GM10847 (cell line): ENCODE data around the gene SLC22A2.

Source experiments
- POLR2A ChIP-seq: IDR thresholded peaks from 2 replicates; pipeline ENCODE4 v1.6.1; 2011; ENCODE audit not compliant: insufficient read length; ENCODE audit errors: extremely low read depth

The SLC22A2 gene

GRCh38 chr6:160277546-160277945, 18.9 kb upstream of the SLC22A2 start:
- no peak for TF ChIP-seq POLR2A

- no peak for TF ChIP-seq POLR2A
Observed at GRCh38 chr6:160277144-160277543, 18.5 kb upstream of the SLC22A2 start.

GRCh38 chr6:160276126-160276525, 17.5 kb upstream of the SLC22A2 start:
- TF ChIP-seq POLR2A: no peak

GRCh38 chr6:160275511-160276003, 16.9 kb upstream of the SLC22A2 start:
- no peak for TF ChIP-seq POLR2A

- no peak for TF ChIP-seq POLR2A
Observed at GRCh38 chr6:160274871-160275510, 16.4 kb upstream of the SLC22A2 start.

- no peak for TF ChIP-seq POLR2A
Observed at GRCh38 chr6:160273750-160274149, 15.1 kb upstream of the SLC22A2 start.

- TF ChIP-seq POLR2A: no peak
Observed at GRCh38 chr6:160273196-160273595, 14.6 kb upstream of the SLC22A2 start.

GRCh38 chr6:160272707-160273106, 14.1 kb upstream of the SLC22A2 start:
- no peak for TF ChIP-seq POLR2A

- no peak for TF ChIP-seq POLR2A
Observed at GRCh38 chr6:160270347-160270746, 11.7 kb upstream of the SLC22A2 start.

- no peak for TF ChIP-seq POLR2A
Observed at GRCh38 chr6:160269771-160270170, 11.2 kb upstream of the SLC22A2 start.

GRCh38 chr6:160269023-160269521, 10.5 kb upstream of the SLC22A2 start:
- TF ChIP-seq POLR2A: no peak

GRCh38 chr6:160267102-160267501, 8.5 kb upstream of the SLC22A2 start:
- TF ChIP-seq POLR2A: no peak

- TF ChIP-seq POLR2A: no peak
Observed at GRCh38 chr6:160265869-160266476, 7.4 kb upstream of the SLC22A2 start.

GRCh38 chr6:160264061-160264612, 5.5 kb upstream of the SLC22A2 start:
- TF ChIP-seq POLR2A: no peak

- no peak for TF ChIP-seq POLR2A
Observed at GRCh38 chr6:160263196-160263939, 4.7 kb upstream of the SLC22A2 start.
